Gastrocnemius medialis (tissue), 4 donors: ENCODE measurements around the gene ADH5.

Experiments used
- CTCF ChIP-seq, 5 experiments: fragments of 450-650 bp in 3 of 5; fragments of 200-600 bp in 2 of 5; sonication (generic) in 2 of 5; IDR thresholded peaks in 4 of 5; conservative IDR thresholded peaks in 1 of 5; 1 replicate in 4 of 5; 2 replicates in 1 of 5; pipeline ENCODE4 v1.5.1; 2016 to 2019; ENCODE audit warnings: antibody characterized with exemption in 5 of 5, mild to moderate bottlenecking in 3 of 5, moderate library complexity in 3 of 5
- POLR2A ChIP-seq, 2 donors: fragments of 450-650 bp; IDR thresholded peaks; one replicate each; pipeline ENCODE4 v1.6.1; 2017; ENCODE audit warnings: antibody characterized with exemption in 2 of 2, mild to moderate bottlenecking in 2 of 2, moderate library complexity in 2 of 2

GRCh38 chr4:99100876-99101275, 12.3 kb upstream of the ADH5 start:
- TF ChIP-seq POLR2A (IDR thresholded peaks at IDR 0.05) (no peak), CTCF (IDR thresholded peaks at IDR 0.05 in 4 of 5, conservative IDR thresholded peaks at IDR 0.05 in 1 of 5) (no peak)
